Skin epidermis (tissue), 12 donors: Measurements from ENCODE around the gene NPHP1.
"Not testable (repeated sequence)": the region's sequence is repeated elsewhere in the genome, so short reads cannot be mapped to it uniquely, and the experiment has no call there.

ENCODE experiments used
- H3K27ac ChIP-seq, 21 experiments: fragments of 200-600 bp; sonication (generic) in 11 of 21; one replicate each; pipeline ENCODE4 v1.5.0; 2020; ENCODE audit warnings: mild to moderate bottlenecking in 3 of 21, inconsistent platforms in 2 of 21, moderate library complexity in 2 of 21
- H3K4me3 ChIP-seq, 7 experiments: fragments of 200-600 bp; sonication (generic) in 2 of 7; one replicate each; pipeline ENCODE4 v1.5.0; 2020; ENCODE audit warnings: inconsistent platforms in 2 of 7, mild to moderate bottlenecking in 2 of 7, moderate library complexity in 1 of 7

The NPHP1 gene

DNA sequence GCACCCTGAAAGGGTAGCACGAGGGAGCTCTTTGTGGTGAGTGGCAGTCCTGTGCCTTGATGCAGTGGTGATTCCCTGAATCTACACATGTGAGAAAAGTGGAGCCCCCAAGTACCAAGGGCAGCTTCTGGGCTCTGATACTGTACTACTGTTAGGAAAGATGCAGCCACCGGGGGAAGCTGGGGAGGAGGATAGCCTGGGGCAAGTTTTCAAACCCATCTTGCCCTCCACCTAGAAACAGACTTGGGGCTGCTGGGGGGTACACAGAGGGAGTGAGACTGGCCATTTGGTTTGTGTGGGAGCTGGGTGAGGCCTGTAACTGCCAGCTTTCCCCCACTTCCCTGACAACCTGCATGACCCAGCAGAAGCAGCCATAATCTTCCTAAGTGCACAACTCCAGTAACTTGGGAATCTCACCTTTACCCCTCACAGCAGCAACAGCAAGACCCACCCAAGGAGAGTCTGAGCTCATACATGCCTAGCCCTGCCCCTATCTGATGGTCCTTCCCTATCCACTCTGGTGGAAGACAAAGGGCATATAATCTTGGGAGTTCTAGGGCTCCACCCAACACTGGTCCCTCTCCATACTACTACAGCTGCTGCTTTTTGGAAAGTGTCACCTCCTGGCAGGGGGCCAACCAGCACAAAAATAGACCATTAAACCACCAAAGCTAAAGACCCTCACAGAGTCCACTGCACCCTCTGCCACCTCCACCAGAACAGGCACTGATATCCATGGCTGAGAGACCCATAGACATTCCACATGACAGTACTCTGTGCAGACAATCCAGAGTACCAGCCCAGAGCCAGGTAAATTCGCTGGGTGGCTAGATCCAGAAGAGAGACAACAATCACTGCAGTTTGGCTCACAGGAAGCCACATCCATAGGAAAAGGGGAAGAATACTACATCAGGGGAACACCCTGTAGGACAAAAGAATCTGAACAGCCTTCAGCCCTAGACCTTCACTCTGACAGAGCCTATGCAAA, 97.4 kb downstream of the NPHP1 start:
- Histone ChIP-seq H3K27ac (no peak overlapping the region), H3K4me3 (no peak overlapping the region)

- no peak overlapping the region for H3K4me3 ChIP-seq
- H3K27ac ChIP-seq = peak overlapping the region in 2 of 21 experiments; percentile 3 to 17
Observed at GRCh38 chr2:110106642-110107041, 98.2 kb downstream of the NPHP1 start.

- H3K4me3 ChIP-seq = no peak overlapping the region
- peak overlapping the region in 15 of 21 experiments; percentile 3 to 69 (median 21) for H3K27ac ChIP-seq
Observed at GRCh38 chr2:110105608-110106467, 99.0 kb downstream of the NPHP1 start.

DNA sequence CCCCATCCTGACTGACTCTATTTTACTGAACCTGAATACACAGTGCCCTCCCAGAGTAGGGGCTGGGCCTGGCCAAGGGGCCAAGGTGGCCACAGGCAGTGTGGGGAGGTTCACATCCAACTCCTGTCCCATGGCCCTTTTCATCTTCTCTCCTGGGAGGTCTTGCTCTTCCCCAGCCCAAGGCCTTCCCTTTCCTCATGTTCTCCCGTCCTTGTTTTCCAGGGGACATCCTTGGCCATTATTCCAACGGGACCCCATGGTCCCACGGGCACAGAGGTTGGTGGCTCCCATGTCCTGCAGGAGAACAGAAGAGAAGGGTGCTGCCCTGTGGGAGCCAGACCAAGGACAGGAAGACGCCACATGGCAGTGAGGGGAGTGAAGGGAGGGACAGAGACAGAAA, 99.6 kb downstream of the NPHP1 start:
- H3K27ac ChIP-seq = peak overlapping the region in 13 of 21 experiments; percentile 3 to 69 (median 23)
- H3K4me3 ChIP-seq = no peak overlapping the region

DNA sequence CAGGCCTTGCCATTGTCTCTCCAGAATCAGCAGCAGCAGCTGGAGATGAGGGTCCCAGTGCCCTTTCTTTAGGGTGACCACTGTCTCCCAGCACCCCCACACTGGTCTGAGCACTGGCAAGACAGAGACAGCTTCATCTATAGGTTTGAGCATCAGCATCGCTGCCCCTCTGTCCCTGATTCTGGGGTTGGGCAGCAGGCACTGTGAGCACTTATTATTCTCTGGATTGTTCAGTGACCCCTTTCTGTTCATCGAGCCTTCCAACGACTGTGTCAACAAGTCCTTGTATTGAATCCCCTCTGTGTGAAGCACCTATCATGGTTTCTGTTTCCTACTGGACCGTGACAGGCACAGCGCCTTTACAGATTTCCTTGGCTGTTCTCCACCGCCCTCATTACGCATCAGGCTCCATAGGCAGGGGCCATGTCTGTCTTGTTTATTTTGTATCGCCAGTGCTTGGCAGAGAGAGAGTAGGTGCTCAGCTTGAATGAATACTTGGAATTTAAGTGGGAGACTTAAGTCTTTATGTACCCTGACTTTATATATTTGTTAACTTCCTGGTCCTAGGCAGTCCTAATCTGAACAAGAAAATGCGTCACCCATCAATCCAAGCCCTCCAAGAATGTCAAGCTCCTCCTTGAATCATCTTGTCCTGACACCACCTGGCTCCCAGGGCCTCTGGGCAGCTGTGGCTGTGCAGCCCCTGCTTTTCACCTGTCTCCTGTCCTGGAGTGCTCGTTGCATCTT, 100.6 kb downstream of the NPHP1 start:
- H3K27ac ChIP-seq = peak overlapping the region in 3 of 21 experiments; percentile 7 to 62 (median 21)

DNA sequence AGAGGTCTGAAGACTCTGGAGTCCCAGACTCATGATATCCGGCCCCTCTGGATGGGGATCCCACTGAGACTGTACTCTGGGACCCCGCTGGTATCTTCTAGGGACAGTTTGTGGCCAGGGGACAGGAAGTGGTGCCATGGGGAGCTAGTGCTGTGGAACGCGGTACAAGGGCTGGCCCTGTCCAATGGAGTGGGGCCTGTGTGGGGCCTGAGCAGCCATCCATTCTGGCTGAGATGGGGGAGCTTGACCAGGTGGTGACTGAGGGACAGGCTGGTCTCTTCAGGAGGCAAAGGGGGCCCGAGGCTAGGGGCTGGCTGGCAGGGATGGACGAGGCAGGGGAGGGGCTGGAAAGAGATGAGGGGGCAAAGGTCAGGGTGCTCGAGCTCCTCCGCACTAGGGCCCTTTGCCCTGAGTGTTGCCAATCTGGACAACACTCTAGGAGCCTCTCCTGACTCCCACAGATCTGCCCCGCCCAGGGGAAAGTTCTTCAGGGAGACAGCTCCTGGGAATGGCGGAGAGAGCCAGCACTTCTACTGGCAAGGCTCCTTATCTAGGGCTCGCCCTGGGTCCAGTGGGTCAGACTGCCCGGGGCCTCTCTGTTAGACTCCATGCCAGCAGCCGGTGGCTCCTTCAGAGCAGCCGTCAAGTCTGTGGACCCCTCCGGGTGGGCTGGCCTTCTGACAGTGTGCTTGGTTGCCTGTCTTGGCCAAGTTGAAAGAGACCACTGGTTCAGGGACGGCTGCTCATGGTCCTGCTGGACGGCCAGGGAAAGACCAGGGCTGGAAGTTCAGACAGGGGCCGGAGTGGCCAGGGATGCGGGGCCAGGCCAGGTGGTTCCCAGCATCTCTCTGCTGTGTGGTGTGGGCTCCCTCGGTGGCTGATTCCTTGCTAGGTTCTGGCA, 101.5 kb downstream of the NPHP1 start:
- peak overlapping the region in 9 of 21 experiments; percentile 26 to 94 (median 84) for H3K27ac ChIP-seq
- H3K4me3 ChIP-seq = no peak overlapping the region

More for the DNA sequence above, 100.6 kb downstream of the NPHP1 start:
- no peak overlapping the region for H3K4me3 ChIP-seq

DNA sequence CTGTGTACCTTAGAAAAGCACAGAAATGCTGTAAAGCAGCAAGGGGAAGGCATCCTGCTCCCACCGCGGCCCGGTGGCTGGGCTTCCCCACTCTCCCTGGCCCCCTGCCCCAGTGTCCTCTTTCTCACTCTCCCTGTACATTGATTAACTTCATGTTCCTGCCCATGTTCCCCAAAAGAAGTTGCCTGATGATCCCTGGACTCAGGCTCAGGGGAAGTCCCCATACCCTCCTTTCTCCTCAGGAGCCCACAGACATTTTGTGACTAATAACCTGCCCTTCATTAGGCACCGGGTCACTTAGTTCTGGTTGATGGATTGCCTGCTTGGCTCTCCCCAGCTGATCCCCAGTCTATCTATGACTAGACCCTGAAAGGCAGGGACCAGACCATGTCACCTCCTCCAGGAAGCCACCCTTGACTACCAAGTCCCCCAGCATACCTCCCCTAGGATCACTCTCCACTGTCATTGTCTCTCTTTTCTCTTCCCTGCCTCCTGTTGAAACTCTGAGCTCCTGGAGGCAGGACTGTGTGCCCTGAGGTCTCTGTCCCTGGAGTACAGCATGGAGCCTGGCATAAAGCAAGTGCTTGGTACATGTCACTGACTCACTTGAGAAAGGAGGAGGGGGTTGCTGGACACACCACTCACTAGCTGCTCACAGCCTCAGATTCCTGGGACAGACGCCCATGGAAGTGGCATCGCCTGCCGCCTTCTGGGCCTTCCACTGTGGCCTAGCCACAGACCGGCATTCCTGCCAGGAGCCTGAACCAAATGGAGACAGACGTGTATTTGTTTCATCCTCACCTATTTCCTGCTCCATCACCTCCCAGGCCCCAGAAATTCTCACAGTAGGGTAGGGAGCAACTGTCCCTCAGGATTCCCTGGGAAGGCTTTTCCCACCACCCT, 102.7 kb downstream of the NPHP1 start:
- Histone ChIP-seq H3K4me3 (peak overlapping the region in 1 of 7 experiments; percentile 2), H3K27ac (peak overlapping the region in 20 of 21 experiments; percentile 43 to 94 (median 84))

DNA sequence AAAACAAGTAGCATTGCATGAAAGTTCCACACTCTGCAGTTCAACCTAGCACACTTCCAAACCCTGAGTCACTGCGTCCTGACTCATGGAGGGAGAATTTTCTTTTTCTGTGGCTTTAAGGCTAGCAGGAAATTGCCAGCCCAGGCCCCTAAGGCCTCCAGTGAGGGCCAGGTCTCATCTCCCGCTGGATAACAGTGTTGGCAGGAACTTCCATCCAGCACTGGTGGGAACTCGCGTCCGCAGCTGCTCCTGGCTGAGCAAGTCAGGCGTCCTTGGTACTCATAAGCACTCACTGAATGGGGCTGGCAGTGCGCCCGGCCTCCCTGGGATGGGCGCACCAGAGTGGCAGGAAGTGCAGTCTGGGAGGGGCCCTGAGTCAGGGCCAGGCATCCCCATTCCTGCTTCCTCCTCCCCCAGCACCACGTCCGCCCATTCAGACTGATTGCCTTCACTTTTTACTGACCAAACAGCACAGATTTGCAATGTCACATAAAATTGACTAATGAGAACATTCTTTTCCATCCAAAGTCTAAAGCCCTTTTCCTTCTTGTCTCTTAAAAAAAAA, 103.5 kb downstream of the NPHP1 start:
- Histone ChIP-seq H3K27ac (peak overlapping the region in 20 of 21 experiments; percentile 43 to 94 (median 84)), H3K4me3 (peak overlapping the region in 1 of 7 experiments; percentile 2)

GRCh38 chr2:110100880-110101279, 103.9 kb downstream of the NPHP1 start:
- not testable (repeated sequence) for H3K4me3 ChIP-seq
- peak overlapping the region in 20 of 21 experiments; percentile 8 to 94 (median 80) for H3K27ac ChIP-seq

DNA sequence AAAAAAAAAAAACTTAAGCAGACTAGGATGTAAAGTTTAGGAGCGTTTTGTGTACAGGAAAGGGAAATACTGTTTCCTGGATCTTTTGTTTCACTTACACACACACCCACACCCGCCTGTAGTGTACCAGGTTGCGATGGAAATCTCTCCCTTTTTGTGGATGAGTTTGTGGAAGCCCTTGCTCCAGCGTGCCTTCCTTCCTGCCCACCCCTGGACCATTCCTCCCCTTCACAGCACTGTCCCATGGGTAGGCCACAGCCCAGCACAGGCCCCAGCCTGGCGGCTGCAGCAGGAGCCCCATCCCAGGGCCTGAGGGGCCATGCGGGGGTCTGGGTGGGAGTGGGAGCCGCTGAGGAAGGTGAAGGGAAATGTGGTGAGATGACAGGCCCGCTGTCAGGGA, 104.3 kb downstream of the NPHP1 start:
- Histone ChIP-seq H3K4me3 (no peak overlapping the region), H3K27ac (peak overlapping the region in 20 of 21 experiments; percentile 8 to 94 (median 80))

- Histone ChIP-seq H3K4me3 (no peak overlapping the region), H3K27ac (peak overlapping the region in 5 of 21 experiments; percentile 43 to 94 (median 89))
Observed at GRCh38 chr2:110099471-110100225, 105.2 kb downstream of the NPHP1 start.

DNA sequence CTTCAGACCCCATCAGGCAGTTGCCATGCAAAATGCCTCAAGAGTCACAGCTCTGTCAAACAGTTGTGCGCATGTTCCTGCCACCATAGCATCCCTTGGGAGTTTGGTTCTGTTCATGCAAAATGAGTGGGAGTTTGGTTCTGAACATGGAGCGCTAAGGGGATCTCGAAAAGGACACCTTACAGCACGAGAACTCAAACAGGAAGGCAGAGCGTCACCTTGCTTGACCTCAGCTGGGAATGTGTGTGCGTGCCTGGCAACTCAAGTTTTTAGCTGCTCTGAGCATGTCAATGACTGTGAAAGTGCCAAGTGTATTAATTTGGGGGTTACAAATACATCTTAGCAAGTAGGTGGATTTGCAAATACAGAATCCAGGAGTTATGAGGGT, 105.8 kb downstream of the NPHP1 start:
- no peak overlapping the region for H3K4me3 ChIP-seq
- peak overlapping the region in 2 of 21 experiments; percentile 86 to 94 for H3K27ac ChIP-seq

DNA sequence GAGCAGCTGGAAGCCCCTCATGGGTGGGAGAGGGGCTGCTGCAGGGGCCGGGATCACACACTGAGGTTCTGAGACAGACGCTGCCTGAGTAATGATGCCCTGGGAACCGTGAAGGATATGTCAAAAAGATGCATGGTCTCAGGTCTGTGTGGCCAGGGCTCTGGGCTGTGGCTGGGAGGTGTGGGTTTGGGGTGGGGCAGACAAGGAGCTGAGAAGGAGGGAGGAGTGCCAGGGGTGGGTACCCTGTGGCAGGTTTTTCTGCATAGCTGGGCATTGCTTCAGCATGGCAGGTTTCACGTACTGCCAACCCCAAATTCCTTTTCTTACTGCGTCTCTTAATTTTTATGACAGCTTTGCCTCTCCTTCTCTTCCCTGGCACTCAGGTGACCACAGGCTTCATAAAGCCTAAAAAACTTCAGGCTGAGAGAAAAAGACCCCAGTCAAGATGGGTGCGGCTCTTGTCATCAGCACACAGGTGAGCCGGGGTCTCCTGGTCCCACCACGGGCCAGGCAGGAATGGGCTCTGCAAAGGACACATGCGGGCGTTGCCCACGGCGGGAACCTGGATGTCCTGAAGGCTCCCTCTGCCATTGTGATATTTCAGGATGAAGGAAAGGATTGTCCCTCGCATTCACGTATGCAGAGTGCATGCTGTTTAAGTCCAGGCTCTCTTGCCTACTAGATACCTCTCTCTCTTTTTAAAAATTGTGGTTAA, 107.2 kb downstream of the NPHP1 start:
- peak overlapping the region in 4 of 21 experiments; percentile 28 to 57 (median 44) for H3K27ac ChIP-seq
- H3K4me3 ChIP-seq = no peak overlapping the region

DNA sequence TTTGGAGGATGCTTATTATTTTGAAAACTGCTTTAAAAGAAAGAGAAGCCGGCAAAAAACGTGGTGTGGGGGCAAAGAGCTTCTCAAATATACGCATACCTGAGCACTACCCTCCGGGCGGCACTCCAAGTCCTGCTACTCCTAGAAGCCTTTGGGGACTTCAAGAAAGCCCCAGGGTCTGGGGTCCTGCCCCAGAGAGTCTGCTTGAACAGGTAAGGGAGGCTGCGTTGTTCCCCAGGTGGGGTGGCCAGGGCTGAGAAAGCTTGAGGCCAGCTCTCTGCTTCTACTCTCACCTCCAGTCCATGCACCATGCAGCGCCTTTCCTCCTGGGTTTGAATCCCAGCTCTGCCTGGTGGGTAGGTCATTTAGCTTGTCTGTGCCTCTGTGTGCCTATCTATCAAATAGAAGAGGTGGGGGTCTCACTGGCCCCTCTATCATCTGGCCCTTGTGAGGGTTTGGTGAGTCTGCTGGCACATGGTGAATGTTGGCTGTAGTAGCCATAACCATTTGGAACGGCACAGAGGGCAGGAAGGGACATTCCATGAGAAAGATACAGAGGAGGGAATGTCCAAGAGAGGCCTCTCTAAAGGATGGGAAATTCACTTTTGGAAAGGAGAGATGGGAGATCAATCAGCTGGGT, 108.7 kb downstream of the NPHP1 start:
- no peak overlapping the region for H3K4me3 ChIP-seq
- no peak overlapping the region for H3K27ac ChIP-seq

- H3K4me3 ChIP-seq, H3K27ac ChIP-seq: not testable (repeated sequence)
Observed at GRCh38 chr2:110094884-110095534, 109.8 kb downstream of the NPHP1 start.
